Loucy (cell line): ENCODE measurements around the gene SAMD14.

Experiments
- EZH2phosphoT487 ChIP-seq: fragments of 200-600 bp; IDR thresholded peaks from 2 replicates; pipeline ENCODE4 v1.6.1; 2018; ENCODE audit warnings: antibody characterized with exemption, mild to moderate bottlenecking, moderate library complexity, borderline replicate concordance
- TF ChIP-seq, protein P1 (sequence below): fragments of 200-600 bp; sonication (generic); conservative IDR thresholded peaks from 2 replicates; pipeline ENCODE4 v1.5.1; 2014; ENCODE audit warnings: mild to moderate bottlenecking, antibody characterized with exemption, low read length

DNA sequence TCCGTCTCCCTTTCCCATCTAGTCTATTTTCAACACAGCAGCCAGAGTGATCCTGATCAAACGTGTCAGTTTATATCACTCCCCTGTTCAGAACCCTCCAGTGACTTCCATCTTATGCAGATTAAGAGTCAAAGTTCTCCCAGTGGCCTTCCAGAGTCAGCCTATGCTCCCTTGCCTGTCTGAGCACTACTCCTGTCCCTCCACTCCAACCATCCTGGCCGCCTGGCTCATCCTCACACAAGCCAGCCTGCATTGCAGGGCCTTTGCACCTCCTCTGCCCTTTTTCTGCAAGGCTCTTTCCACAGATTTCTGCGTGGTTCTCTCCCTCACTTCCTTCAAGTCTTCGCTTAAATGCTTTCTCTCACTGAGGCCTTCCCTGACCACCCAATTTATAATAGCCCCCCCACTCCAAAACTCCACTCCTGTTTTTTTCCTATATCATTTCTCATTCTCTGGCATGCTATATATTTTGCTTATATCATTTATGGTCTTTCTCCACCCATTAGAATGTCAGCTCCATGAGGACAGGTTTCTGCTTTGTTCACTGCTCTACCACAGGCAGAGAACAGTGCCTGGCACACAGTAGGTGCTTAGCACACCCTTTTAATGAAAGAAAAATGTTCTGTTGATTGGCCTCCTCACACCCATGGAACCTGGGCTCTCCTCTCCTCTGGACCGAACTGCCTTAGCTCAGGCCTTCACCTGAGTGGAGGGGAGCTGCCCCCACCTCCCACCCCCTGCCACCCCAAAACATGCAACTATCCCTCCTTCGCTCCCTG lies 9.3 kb downstream of the SAMD14 start:
- TF ChIP-seq, protein P1, sequence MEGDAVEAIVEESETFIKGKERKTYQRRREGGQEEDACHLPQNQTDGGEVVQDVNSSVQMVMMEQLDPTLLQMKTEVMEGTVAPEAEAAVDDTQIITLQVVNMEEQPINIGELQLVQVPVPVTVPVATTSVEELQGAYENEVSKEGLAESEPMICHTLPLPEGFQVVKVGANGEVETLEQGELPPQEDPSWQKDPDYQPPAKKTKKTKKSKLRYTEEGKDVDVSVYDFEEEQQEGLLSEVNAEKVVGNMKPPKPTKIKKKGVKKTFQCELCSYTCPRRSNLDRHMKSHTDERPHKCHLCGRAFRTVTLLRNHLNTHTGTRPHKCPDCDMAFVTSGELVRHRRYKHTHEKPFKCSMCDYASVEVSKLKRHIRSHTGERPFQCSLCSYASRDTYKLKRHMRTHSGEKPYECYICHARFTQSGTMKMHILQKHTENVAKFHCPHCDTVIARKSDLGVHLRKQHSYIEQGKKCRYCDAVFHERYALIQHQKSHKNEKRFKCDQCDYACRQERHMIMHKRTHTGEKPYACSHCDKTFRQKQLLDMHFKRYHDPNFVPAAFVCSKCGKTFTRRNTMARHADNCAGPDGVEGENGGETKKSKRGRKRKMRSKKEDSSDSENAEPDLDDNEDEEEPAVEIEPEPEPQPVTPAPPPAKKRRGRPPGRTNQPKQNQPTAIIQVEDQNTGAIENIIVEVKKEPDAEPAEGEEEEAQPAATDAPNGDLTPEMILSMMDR: no peak
- TF ChIP-seq EZH2phosphoT487: no peak
